ENCODE results near the gene CALD1.

DNA sequence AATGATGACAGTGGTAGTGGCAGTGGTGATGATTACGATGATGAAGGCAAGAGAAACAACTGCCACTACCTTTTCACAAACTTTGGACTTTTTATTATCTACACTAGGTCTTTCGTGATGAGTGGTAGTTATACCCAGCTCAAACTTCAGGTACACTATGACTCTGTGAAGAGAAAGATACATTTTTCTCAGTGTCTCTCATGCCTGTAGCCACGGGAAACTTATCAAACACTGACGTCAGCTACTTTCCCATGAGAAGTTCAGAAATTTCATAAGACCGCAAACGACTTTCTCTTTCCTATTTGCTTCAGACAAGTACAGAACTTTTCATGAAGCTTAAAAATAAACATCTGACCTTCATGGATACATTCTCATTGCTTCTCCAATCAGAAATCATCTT lies 57.0 kb downstream of the CALD1 start:
- TF ChIP-seq, protein P1, sequence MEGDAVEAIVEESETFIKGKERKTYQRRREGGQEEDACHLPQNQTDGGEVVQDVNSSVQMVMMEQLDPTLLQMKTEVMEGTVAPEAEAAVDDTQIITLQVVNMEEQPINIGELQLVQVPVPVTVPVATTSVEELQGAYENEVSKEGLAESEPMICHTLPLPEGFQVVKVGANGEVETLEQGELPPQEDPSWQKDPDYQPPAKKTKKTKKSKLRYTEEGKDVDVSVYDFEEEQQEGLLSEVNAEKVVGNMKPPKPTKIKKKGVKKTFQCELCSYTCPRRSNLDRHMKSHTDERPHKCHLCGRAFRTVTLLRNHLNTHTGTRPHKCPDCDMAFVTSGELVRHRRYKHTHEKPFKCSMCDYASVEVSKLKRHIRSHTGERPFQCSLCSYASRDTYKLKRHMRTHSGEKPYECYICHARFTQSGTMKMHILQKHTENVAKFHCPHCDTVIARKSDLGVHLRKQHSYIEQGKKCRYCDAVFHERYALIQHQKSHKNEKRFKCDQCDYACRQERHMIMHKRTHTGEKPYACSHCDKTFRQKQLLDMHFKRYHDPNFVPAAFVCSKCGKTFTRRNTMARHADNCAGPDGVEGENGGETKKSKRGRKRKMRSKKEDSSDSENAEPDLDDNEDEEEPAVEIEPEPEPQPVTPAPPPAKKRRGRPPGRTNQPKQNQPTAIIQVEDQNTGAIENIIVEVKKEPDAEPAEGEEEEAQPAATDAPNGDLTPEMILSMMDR (IDR thresholded peaks at IDR 0.05), result no peak
- TF ChIP-seq POLR2A (IDR thresholded peaks at IDR 0.05), result no peak
